ENCODE results near the gene PTPN7. TPM values are rescaled to one million over a fixed set of nuclear protein-coding genes. Genes with fewer than 3 reads are reported as not detected.

PTPN7 gene
- total RNA-seq, 1 donor from 2014 or later, result not detected

- H3K27ac Mint-ChIP-seq (ENCODE audit: unreplicated experiment), result no peak overlapping the region
- TF ChIP-seq CTCF (IDR thresholded peaks at IDR 0.05), result no peak
- no peak for DNase-seq (ENCODE audit: extremely low spot score, unreplicated experiment)
- no peak overlapping the region for H3K4me3 Mint-ChIP-seq (ENCODE audit: unreplicated experiment)
- peaks cover 13% of the 10 kb centered on the region for H3K4me1 Mint-ChIP-seq (ENCODE audit: unreplicated experiment)
- no peaks in the 10 kb centered on the region for H3K36me3 Mint-ChIP-seq (ENCODE audit: unreplicated experiment)
- peaks cover 17% of the 10 kb centered on the region for H3K27me3 Mint-ChIP-seq (ENCODE audit: unreplicated experiment)
- no peaks in the 10 kb centered on the region for H3K9me3 Mint-ChIP-seq (ENCODE audit: unreplicated experiment)
Measured at GRCh38 chr1:202200112-202200548, 39.7 kb upstream of the PTPN7 start.

GRCh38 chr1:202199040-202199889 is 38.9 kb upstream of the PTPN7 start:
- H3K4me3 Mint-ChIP-seq (ENCODE audit: unreplicated experiment), result no peak overlapping the region
- no peaks in the 10 kb centered on the region for H3K9me3 Mint-ChIP-seq (ENCODE audit: unreplicated experiment)
- no peak for DNase-seq (ENCODE audit: extremely low spot score, unreplicated experiment)
- no peaks in the 10 kb centered on the region for H3K36me3 Mint-ChIP-seq (ENCODE audit: unreplicated experiment)
- peaks cover 15% of the 10 kb centered on the region for H3K4me1 Mint-ChIP-seq (ENCODE audit: unreplicated experiment)
- TF ChIP-seq CTCF (IDR thresholded peaks at IDR 0.05), result no peak
- H3K27ac Mint-ChIP-seq (ENCODE audit: unreplicated experiment), result no peak overlapping the region
- H3K27me3 Mint-ChIP-seq (ENCODE audit: unreplicated experiment), result peaks cover 25% of the 10 kb centered on the region

GRCh38 chr1:202198366-202198724 is 37.9 kb upstream of the PTPN7 start:
- Mint-ChIP-seq H3K27ac (ENCODE audit: unreplicated experiment) (no peak overlapping the region), H3K36me3 (ENCODE audit: unreplicated experiment) (no peaks in the 10 kb centered on the region), H3K27me3 (ENCODE audit: unreplicated experiment) (peaks cover 29% of the 10 kb centered on the region), H3K4me1 (ENCODE audit: unreplicated experiment) (peaks cover 18% of the 10 kb centered on the region), H3K4me3 (ENCODE audit: unreplicated experiment) (no peak overlapping the region), H3K9me3 (ENCODE audit: unreplicated experiment) (no peaks in the 10 kb centered on the region)
- no peak for TF ChIP-seq CTCF (IDR thresholded peaks at IDR 0.05)
- DNase-seq (ENCODE audit: extremely low spot score, unreplicated experiment), result no peak

DNA sequence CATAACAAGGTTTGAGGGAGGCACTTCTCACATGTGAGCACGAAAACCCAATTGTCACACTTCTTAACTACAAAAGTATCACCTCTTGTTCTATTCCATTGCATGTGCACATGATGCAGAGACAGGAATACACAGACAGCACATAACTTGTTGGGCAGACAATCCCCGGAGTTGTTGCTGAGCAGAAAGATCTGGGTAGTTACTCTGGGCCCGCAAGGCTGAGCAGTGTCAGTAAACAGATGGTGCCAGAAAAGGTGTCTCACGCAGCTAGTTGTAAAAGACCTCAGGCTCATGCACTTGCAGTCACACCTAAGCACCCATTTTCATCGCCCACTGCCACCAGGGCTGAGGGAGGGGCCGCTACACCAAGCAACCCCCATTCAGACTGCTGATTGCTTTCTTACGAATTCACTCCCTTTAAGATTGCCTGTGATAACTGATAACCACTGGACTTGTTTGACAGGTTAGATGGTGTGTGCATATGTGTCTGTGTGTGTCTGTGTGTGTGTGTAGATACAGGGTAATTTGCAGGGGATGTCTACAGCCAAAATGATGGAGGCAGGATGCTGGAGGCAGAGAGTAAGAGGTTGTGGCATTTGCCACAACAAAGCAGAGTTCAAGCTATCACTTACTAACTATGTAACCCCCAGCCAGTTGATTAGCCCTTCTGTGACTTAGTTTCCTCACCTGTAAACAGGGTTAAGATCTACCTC is 37.4 kb upstream of the PTPN7 start:
- Mint-ChIP-seq H3K27me3 (ENCODE audit: unreplicated experiment) (peaks cover 29% of the 10 kb centered on the region), H3K4me3 (ENCODE audit: unreplicated experiment) (no peak overlapping the region), H3K4me1 (ENCODE audit: unreplicated experiment) (peaks cover 19% of the 10 kb centered on the region), H3K36me3 (ENCODE audit: unreplicated experiment) (no peaks in the 10 kb centered on the region), H3K27ac (ENCODE audit: unreplicated experiment) (no peak overlapping the region), H3K9me3 (ENCODE audit: unreplicated experiment) (no peaks in the 10 kb centered on the region)
- no peak for DNase-seq (ENCODE audit: extremely low spot score, unreplicated experiment)
- no peak for TF ChIP-seq CTCF (IDR thresholded peaks at IDR 0.05)

GRCh38 chr1:202194328-202194648 is 33.9 kb upstream of the PTPN7 start:
- Mint-ChIP-seq H3K9me3 (ENCODE audit: unreplicated experiment) (no peaks in the 10 kb centered on the region), H3K27me3 (ENCODE audit: unreplicated experiment) (peaks cover 29% of the 10 kb centered on the region), H3K36me3 (ENCODE audit: unreplicated experiment) (no peaks in the 10 kb centered on the region), H3K4me3 (ENCODE audit: unreplicated experiment) (peak overlapping the region; percentile 54), H3K4me1 (ENCODE audit: unreplicated experiment) (peaks cover 11% of the 10 kb centered on the region), H3K27ac (ENCODE audit: unreplicated experiment) (no peak overlapping the region)
- DNase-seq (ENCODE audit: extremely low spot score, unreplicated experiment), result no peak
- TF ChIP-seq CTCF (IDR thresholded peaks at IDR 0.05), result no peak
